Inferior parietal cortex (tissue), 1 donor: Measurements from ENCODE around the gene ANXA7.
"Not testable (repeated sequence)": the region's sequence is repeated elsewhere in the genome, so short reads cannot be mapped to it uniquely, and the experiment has no call there.

Experiments used
- DNase-seq: peaks from one replicate; pipeline ENCODE4 v3.0.0-alpha.2; 2016; ENCODE audit errors: extremely low spot score

The ANXA7 gene

DNA sequence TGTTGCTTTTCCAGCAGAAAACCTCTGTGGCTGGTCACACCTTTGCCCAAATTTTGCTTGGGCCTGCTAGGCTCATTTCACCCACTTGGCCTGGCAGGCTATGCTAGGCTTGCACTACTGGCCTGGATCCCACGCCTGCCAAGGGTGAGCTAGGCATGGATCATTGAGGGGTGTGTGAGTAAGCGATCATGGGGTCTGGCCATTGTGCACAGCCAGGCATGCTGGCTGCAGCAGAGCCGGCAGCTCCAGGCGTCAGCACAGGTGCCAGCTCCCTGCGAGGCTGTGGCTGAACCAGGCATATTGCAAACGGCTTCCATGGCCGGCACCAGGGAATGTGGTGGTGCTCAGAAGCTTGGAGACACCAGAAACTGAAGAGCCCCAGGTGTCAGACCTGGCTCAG lies 74.4 kb downstream of the ANXA7 start:
- DNase-seq, result no peak

- DNase-seq, result no peak
Measured at GRCh38 chr10:73338801-73339368, 75.0 kb downstream of the ANXA7 start.

GRCh38 chr10:73333202-73333601 lies 80.7 kb downstream of the ANXA7 start:
- no peak for DNase-seq

DNA sequence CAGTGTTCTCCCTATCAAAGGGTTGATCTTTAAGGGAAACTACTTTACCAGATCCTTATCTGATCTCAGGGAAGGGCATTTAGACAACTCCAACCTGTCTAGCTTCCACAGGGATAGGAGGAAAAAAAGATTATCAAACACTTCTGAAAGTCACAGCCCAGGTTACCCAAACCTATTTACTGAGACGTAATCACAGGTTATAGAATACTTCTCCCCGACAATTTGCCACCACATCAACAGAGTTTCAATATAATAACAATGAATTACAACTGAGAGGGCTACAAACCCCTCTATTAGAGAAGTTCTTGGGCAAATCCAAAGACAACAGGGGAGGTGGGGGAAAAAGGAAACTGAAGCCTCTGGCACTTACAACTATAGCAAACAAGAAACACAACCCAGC lies 81.5 kb downstream of the ANXA7 start:
- DNase-seq, result no peak

- not testable (repeated sequence) for DNase-seq
Measured at GRCh38 chr10:73328523-73328922, 85.3 kb downstream of the ANXA7 start.

GRCh38 chr10:73325290-73325689 lies 88.6 kb downstream of the ANXA7 start:
- DNase-seq, result not testable (repeated sequence)
